ENCODE results near the gene THEM5.

The THEM5 gene

DNA sequence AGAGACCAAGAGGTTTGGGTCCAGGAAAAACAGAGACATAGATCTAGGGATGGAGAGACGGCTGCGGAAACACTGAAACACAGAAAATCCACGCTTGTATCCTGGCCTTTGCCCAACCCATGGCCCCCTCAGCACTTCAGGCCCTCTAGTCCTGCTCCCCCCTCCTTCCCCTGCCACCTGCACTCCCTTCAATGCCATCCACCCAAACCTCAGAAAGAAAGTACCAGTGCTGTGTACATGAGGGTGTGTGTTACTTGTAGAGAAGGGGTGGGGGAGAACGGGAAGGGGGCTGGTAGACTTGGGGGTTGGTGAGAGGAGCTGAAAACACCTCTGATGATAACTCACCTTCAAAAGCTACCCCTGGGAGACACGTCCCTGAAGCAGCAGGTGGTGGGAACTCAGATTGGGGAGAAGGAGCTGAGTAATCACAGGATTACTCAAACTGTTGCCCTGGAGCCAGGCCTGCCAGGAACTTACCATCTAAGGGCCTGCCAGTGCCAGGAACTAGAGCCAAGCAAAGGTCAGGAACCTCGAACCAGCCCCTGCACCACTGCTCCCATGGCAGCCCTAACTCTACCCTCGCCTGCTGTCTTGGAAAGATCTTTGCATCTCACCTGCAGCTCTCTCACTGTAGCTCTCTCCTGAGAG, 33.4 kb downstream of the THEM5 start:
- DNase-seq (ENCODE audit: low read depth in 2 of 2): no peak

DNA sequence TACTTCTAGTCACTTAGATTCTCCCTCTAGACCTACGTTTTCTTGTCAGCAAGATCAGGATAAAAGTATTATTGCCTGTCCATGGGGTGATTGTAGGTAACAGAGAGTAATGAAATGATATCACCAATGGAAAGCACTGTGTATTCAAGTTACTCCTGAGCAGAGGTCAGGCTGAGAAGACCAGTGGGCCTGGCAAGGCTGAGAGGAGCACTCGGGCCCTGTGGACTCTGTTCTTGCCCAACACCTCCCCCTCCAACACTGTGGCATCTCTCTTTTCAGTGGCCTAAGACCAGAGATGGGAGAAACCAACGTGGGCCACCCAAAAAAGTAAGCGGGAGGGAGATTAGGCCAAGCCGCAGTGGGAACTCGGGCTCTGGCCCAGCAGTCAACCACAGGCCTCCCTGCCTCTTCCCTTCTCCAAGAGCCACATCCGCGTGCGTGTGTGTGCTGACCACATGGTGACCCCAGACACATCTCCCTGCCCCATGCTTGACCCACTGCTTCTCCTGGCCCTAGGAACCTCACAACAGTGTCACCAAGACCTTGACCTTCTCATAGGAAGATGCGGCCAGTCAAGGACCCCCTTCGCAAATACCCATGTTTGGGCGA, 34.2 kb downstream of the THEM5 start:
- DNase-seq (ENCODE audit: low read depth in 2 of 2): no peak

DNA sequence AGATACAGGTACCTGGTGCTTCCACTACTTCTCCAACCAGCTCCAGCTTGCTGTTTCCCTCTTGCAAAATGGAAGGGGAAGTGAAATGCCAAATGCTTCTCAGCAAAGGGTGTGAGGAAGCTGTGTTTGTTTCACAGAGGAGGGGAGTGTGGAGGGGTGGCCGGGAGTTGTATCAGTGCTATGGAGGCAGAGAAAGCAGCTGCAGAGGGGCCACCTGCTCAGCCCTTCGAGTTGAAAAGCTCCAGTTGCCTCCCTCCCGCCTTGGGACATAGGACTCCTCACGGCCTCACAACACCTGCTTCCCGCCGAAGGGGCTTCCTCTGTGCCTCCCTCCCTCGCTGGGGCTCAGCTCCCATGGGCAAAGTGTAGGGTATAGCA, 36.2 kb downstream of the THEM5 start:
- no peak for DNase-seq (ENCODE audit: low read depth in 2 of 2)

DNA sequence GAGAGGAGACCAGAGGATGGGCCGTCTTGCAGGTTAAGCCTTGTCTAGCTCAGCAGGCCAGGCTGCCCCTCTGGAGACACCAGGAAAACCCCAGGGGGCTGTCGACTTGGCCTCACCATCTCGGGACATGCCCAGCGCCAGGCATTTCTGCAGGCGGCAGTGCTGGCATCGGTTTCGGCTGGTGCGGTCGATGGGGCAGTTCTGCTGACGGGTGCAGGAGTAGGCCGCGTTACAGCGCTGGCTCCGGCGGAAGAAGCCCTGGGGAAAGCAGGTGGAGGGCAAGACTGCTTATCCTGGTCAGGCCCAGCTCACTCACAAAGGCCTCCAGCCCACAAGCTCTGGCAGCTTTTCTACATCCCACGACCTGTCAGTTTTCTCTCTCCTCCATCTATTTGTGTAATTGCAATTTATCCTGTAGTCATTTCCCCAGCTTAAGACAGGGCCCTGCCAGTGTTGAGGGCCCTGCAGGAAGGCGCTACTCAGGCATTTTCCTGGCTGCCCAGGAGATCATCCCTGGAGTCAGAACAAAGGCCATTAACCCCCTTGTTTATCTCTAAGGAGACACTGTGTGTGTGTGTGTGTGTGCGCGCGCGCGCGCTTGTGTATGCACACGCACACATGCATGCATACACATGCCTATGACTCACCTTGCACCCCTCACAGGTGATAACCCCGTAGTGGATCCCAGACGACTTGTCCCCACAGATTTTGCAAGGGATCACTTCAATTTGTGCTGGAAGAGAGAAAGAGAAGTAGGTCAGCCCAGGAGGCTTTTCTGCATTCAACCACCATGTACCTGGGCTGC, 36.8 kb downstream of the THEM5 start:
- DNase-seq (ENCODE audit: low read depth in 2 of 2): no peak

DNA sequence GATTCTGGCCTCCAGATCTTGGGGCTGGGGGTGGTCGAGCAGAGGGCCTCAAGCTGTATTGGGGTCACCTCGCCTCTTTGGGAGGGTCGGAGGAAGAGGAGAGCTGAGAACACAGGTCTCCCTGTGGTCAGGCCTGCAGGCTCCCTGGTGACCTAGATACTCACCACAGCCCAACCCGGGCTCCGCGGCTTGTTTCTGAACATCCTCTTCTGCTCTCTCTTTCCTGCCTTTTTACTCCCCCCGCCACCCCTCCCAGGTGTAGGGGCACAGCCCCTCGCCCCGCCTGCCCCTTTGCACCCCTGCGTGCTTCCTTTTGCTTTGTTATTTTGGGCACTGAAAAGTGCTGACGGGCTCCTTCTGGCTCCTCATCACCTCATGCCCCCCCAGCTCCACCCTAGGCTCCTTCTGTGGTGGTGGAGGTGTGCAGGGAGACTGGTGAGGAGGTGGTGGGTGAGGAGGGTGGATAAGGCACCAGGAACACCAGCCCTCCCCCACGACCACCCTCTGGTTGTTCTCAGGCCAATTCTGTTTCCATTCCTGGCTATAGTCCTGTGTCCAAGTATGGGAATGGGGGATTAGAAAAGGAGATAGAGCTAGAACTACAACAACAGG, 37.7 kb downstream of the THEM5 start:
- DNase-seq (ENCODE audit: low read depth in 2 of 2): no peak

DNA sequence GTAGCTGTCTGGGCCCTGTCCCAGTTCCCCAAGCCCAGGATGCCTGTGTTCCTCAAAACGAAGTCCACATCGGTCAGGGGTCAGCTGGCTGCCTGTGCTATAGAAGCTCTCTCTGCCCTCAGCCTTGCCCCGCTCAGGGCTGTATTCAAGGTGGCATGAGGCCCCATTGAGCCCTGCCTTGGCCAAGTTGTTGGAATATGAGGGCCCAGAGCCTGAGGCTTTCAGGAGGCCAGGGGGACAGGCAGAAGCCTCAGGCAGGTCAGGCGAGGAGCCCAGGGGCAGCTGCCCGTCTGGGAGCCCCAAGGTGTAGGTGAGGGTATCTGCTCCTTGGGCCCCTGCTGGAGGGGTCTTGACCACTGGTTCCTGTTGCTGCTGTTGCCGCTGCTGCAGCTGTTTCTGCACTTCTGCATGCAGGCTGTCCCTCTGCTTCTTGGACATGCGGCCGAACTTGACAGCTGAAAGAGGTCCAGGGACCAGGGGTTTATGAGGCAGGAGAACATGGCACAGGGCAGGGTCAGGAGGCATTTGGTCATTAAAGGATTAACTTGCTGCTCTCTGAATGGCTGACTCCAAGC, 38.5 kb downstream of the THEM5 start:
- DNase-seq (ENCODE audit: low read depth in 2 of 2): no peak

DNA sequence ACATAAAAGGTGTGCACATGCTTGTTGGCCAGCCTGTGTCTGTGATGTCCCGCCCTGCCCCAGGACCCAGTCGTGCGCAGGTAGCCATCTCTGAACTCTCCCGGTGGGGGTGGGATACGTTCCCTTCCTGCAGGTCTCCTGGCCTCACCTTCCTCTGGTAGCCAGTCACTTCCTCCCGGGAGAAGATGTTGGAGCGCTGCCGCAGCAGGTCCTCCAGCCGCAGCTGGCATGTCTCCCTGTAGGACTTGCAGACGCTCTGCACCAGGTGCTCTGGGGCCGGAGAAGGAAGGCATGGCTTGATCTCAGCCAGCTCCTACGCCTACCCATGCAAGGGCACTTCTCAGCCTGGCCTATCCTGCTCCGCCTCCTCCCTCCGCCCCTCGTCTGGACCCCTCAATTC, 39.1 kb downstream of the THEM5 start:
- no peak for DNase-seq (ENCODE audit: low read depth in 2 of 2)

DNA sequence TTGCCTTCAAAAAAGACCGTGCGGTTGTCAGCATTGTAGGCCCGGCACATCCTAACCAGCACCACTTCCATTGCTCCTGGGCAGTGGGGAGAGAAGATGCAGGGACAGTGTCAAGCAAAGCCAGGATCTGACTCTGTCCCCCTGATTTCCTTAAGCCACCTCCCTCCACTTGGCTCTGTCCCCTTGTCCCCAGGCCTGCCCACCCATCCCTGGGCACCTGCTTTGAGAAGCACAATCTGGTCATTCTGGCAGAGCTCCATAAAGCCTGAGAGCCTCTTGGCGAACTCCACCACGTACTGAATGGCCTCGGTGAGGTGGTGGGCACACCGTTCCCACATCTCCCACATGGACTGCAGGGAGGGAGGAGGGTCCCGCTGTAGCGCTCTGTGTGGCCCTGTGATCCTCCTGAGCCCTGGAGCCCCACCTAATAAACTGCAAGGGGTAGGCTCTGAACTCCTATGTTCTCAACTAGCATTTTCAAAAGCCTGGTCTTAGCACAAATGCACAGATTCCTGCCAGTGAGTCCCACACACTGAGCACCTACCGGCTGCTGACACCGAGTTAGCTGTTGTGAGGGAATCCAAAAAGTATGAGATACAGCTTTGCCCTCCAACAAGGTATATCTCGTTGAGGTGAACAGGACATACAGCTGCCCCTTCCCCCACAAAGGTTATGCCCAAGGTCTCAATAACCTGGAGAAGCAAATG, 40.1 kb downstream of the THEM5 start:
- DNase-seq (ENCODE audit: low read depth in 2 of 2): no peak

DNA sequence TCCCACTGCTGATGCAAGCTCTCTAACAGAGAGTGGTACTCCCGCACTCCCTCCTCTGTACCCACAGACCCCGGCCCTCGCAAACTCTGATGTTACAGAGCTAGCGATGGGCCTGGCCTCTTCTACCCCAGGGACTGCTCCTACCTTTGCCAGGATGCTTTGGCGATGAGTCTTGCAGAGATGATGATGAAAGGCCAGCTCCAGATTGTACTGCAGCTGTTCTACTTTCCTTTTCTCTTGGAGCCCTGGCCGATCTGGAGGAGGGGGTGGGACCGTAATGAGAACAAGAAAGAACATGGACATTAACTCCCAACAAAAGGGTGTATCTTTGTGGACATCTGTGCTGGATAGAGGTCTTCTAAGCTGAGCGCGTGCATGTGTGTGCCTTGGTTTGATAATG, 42.3 kb downstream of the THEM5 start:
- DNase-seq (ENCODE audit: low read depth in 2 of 2): no peak

DNA sequence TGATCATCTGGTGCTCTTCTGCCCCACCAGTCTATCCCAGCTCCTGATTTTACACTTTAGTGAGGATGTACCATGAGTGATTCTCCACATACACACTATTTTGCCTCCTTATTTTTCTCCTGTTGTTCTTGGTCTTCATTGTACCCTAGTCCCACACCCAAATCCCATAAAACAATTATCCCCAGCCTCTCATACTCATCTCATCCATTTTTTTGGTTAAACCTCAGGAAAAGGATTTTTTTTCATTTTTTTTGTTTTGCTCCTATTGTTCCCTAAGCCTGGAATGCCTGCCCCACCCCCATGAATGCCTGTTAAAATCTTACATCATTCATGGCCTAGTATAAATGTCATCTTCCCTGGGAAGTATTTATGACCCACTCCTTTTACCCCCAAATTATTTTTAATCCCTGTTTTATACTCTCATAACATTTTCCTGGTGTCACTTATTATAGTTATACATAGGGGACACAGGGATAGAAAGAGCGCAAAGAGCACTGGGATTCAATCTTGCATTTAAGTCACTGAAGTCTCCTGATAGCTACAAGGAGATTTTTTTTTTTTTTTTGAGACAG, 43.4 kb downstream of the THEM5 start:
- DNase-seq (ENCODE audit: low read depth in 2 of 2): no peak

DNA sequence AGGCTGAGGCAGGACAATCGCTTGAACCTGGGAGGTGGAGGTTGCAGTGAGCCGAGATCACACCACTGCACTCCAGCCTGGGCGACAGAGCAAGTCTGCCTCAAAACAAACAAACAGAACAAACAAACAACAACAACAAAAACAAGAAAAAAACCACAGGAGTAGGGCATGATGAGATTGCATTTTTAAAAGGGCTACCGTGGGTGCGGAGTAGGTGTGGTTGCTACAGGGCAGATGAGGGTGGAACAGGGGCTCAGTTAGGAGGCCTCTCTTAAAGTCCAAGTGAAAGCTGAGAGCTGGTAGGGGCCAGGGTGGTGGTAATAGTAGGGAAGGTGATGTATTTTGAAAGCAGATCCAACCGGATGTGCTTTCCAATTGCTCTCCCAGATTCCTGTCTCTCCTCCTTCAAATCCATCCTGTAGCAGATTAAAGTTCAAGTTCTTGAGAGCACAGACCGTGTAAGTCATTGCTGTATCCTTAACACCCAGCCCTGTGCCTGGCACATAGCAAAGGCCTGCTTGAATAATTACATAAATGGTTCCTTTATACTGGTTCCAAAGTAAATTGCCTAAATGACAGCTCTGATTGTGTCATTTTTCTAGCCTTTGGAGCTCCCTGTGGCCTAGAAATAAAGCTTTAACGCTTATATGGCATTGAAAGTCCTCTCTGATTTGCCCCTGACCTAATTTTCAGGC, 44.1 kb downstream of the THEM5 start:
- DNase-seq (ENCODE audit: low read depth in 2 of 2): no peak

DNA sequence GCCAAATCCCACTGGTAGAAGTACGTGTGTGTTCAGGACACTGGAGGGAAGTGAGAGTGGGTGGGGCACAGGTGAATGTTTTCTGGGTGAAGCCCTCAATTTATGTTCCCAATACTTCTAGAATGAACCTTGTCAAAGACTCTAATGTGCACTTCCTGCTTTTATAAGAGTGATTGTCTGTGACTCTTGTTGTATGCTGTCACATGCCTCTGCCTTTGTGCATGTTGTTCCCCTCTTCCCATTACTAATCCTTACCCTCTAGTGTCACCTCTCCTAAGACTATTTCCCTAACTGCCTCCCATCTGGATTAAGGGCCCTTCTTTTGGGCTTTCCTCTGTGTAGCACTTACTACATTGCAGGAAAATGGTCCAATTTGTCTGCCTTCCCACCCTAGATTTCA, 45.7 kb downstream of the THEM5 start:
- no peak for DNase-seq (ENCODE audit: low read depth in 2 of 2)

DNA sequence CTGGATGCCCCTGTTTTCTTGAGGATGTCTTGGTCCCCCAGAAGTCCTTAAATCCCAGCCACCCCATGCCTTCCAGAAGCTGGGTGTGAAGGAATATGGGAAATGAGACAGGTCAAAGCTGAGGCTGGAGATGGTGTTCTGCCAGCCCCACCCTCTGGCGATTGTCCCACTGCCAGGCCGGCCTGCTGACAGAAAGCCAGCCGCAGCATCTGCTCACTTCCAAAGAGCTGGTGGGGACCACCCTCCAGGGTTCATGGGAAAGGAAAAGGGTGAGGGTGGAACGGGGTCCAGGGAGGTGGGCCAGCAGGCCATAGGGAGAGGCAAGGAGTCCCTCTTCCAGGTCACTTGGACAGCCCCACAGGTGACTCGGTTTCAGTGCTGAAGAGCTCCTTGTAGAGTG, 46.4 kb downstream of the THEM5 start:
- DNase-seq (ENCODE audit: low read depth in 2 of 2): no peak

DNA sequence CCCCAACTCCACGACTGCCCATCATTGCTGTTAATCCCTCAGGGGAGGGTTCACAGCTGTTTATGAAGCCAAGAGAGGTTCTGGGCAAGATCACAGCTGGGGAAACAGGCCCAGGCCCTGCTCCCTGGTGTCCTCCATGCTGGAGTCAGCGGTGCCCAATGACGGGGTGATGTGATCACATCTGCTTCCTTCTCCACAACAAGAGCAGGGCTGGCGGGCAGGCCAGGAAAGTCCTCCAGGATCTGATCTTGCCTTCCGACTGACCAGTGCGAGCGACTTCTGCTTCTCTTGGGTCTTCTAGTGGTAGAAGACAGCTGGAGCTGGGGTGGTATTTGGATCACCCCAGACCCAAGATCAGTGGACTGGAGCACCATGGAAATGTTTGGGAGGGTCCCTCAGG, 47.3 kb downstream of the THEM5 start:
- no peak for DNase-seq (ENCODE audit: low read depth in 2 of 2)

DNA sequence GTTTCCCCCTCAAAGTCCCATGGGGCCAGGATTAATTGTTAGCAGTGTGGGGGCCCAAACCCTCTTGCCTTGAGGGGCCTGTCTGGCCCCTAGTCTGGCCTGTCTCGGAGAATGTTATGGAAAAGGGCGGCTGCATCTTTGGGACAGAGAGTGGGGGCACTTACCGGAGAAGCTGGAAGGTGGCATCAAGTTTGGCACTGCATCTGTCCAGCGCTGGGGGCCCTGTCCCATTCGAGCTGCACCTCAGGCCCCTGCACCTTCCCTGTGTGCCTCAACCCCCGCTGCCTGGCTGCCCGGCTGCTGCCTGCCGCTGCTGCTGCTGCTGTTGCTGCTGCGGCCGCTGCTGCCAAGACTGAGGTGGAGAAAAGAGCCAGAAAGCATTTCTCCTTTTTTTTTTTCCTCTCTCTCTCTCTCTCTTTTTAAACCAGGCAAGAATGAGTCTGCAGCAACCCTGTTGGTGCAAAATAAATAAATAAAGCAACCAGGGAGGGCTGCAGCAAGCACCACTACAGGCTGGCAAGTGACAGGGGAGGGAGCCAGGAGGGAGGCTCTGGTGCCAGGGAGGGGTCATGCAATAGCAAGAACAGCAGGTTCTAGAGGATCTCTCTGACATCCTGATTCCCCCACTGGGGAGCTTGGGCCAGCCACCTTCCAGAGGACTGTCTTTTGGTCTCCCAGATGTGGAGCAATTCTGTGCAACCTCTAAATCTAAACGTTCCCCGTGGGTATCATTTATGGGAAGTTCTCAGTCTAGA, 48.3 kb downstream of the THEM5 start, which contains the start of gene LINGO4:
Gene LINGO4, minus strand, starts transcription at position 354 of the 755 bp plus-strand sequence. CDS start 2,715 bp downstream, outside the sequence.
- DNase-seq (ENCODE audit: low read depth in 2 of 2): no peak

DNA sequence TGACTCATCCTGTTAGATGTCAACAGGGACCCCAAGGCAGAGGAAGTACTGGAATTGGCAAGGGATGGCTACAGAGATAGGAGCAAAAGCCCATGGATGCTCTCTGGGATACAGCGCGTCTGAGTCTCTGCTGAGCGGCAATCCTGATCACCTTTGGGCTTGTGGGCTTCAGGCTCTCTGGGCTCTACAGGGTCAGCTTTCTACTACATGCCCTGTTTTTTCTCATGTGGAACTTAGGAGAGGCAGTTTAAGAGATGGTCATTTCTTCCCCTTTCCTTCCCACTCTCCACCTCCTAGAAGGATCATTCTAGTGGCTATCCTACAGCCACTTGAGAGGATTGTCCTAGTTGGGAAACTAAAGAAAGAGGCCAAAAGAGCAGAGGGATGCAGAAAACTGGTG, 49.6 kb downstream of the THEM5 start:
- no peak for DNase-seq (ENCODE audit: low read depth in 2 of 2)

DNA sequence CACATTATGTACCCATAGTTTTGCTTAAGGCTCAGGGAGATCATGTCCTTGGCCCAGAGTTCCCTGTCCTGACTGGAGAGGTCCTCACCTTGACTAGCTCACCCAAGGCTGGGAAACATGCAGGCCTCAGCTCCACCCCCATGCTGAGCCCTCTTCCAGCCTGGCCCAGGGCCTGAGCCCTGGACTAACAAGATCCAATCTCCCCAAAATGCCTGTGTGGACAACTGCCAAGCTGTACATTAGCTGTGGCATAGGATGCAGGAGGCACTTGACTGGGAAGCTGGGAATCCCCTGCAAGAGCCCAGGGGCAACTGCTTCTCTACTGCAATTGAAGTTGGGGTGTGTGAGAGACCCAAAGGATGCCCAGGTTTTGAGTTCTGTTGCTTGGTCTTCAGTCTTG, 50.3 kb downstream of the THEM5 start:
- no peak for DNase-seq (ENCODE audit: low read depth in 2 of 2)

DNA sequence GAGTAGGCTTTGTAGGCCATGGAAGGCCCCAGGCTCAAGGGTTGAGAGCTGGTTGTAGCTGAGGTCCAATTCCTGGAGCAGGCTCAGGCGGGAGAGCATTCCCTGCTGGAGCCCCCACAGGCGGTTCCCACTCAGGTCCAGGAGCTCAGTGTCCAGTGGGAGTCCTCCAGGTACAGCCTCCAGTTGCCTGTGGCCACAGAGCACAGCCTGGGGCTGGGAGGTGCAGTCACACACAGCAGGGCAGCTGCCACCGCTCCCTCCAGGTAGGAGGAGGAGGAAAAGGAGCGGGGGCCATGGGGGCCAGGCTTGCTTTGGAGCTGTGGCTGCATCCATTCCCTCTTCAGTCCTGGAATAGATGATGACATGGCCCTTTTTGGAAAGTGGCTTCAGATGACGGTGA, 51.1 kb downstream of the THEM5 start:
- no peak for DNase-seq (ENCODE audit: low read depth in 2 of 2)

DNA sequence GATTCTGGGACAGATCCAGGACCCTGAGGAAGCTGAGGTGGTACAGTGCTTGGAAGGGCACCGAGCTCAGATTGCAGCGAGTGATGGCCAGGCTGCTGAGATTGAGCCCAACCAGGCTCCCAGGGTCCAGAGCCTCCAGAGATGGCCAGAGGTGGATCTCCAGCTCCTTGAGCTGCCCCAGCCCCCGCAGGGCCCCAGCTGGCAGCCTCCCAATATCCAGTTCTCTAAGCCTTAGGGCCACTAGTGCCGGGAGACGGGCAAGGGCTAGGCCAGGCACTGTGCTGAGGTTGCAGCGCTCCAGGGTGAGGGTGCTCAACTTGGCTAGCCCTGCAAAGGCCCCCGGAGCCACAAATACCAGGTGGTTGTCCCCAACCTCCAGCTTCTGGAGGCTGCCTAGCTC, 51.7 kb downstream of the THEM5 start:
- no peak for DNase-seq (ENCODE audit: low read depth in 2 of 2)

DNA sequence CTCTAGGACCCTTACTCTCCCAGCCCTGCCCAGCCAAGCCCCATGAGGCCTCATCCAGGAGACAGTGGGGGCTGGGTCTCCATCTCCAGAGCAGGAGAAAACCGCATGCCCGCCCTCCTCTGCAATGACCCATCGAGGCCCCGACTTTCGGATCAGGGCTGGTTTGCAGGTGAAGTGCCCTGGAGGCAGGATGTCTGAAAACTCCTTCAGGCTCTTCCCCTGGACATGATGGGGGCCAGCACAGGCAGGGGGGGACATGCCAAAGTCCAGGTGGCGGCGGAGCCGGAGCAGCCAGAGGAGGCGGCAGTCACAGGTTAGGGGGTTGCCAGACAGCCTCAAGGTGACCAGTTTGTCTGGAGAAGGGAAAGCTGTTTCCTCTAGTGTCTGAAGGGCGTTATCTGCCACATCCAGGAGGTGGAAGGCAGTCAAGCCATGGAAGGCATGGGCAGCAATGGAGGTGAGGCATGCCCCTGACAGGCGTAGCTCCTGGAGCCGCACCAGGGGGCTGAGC, 52.1 kb downstream of the THEM5 start:
- no peak for DNase-seq (ENCODE audit: low read depth in 2 of 2)
